GM12878 (cell line): ENCODE results near the gene PRSS1. TPM values are rescaled to one million over a fixed set of nuclear protein-coding genes. Genes with fewer than 3 reads are reported as not detected.
A peak's percentile ranks its signal among the peaks of the same experiment; 100 is the strongest.

ENCODE experiments used
- BRCA1 ChIP-seq: IDR thresholded peaks from 2 replicates; pipeline ENCODE4 v1.6.1; 2011; ENCODE audit warnings: low read depth, low read length, improper control_type of control experiment
- EED ChIP-seq: sonication (generic); IDR thresholded peaks from 2 replicates; pipeline ENCODE4 v1.6.1; 2016; ENCODE audit warnings: antibody characterized with exemption, low read depth
- EGR1 ChIP-seq, 2 experiments: IDR thresholded peaks; 1 replicate in 1 of 2; 2 replicates in 1 of 2; pipeline ENCODE4 v1.6.1; 2011 to 2012; ENCODE audit warnings: low read depth in 2 of 2, low read length in 2 of 2, borderline replicate concordance in 1 of 2, mild to moderate bottlenecking in 1 of 2, moderate library complexity in 1 of 2
- IRF4 ChIP-seq: IDR thresholded peaks from 2 replicates; pipeline ENCODE4 v1.6.1; 2011; ENCODE audit warnings: low read depth, low read length
- MEF2A ChIP-seq: IDR thresholded peaks from 2 replicates; pipeline ENCODE4 v1.6.1; 2011; ENCODE audit warnings: low read depth, mild to moderate bottlenecking, low read length, moderate library complexity; ENCODE audit not compliant: insufficient read depth
- MYB ChIP-seq: fragments of 150-350 bp; IDR thresholded peaks from 2 replicates; pipeline ENCODE4 v1.6.1; 2014; ENCODE audit warnings: mild to moderate bottlenecking, low read depth, low read length, borderline replicate concordance
- MYC ChIP-seq: IDR thresholded peaks from 2 replicates; pipeline ENCODE4 v1.6.1; 2011; ENCODE audit warnings: mild to moderate bottlenecking, low read length, moderate library complexity, inconsistent platforms; ENCODE audit not compliant: insufficient read depth, insufficient replicate concordance, insufficient read length, severe bottlenecking
- NR2C2 ChIP-seq: IDR thresholded peaks from 2 replicates; pipeline ENCODE4 v1.6.1; 2011; ENCODE audit warnings: borderline replicate concordance, low read depth; ENCODE audit not compliant: control insufficient read depth, insufficient read length
- NRF1 ChIP-seq: conservative IDR thresholded peaks from 2 replicates; pipeline ENCODE4 v1.6.1; 2011; ENCODE audit warnings: mild to moderate bottlenecking, low read depth, low read length, improper control_type of control experiment
- POU2F2 ChIP-seq: IDR thresholded peaks from 3 replicates; pipeline ENCODE4 v1.6.1; 2011; ENCODE audit warnings: low read depth, mild to moderate bottlenecking, low read length, borderline replicate concordance
- RAD51 ChIP-seq: fragments of 450-650 bp; IDR thresholded peaks from 2 replicates; pipeline ENCODE4 v1.6.1; 2016; ENCODE audit warnings: moderate library complexity, mild to moderate bottlenecking, inconsistent platforms
- RUNX3 ChIP-seq: IDR thresholded peaks from 2 replicates; pipeline ENCODE4 v1.6.1; 2012; ENCODE audit warnings: low read length, inconsistent platforms
- SIN3A ChIP-seq: IDR thresholded peaks from 2 replicates; pipeline ENCODE4 v1.6.1; 2012; ENCODE audit warnings: low read depth, low read length, improper control_type of control experiment
- SKIL ChIP-seq: fragments of 450-650 bp; IDR thresholded peaks from 2 replicates; pipeline ENCODE4 v1.6.1; 2017; ENCODE audit warnings: mild to moderate bottlenecking, low read depth, inconsistent platforms; ENCODE audit not compliant: poor library complexity, severe bottlenecking
- SRF ChIP-seq, 2 experiments: IDR thresholded peaks; 2 replicates each; pipeline ENCODE4 v1.6.1; 2011; ENCODE audit warnings: low read depth in 2 of 2, low read length in 2 of 2, mild to moderate bottlenecking in 1 of 2, moderate library complexity in 1 of 2
- YBX1 ChIP-seq: fragments of 450-650 bp; IDR thresholded peaks from 2 replicates; pipeline ENCODE4 v1.6.1; 2016; ENCODE audit warnings: antibody characterized with exemption
- ZNF207 ChIP-seq: fragments of 450-650 bp; IDR thresholded peaks from 2 replicates; pipeline ENCODE4 v1.6.1; 2014; ENCODE audit warnings: antibody characterized with exemption, mild to moderate bottlenecking, borderline replicate concordance
- ZNF274 ChIP-seq: IDR thresholded peaks from one replicate; pipeline ENCODE4 v1.8.0; 2011; ENCODE audit not compliant: insufficient read length, insufficient read depth
- ZNF622 ChIP-seq: fragments of 450-650 bp; IDR thresholded peaks from 2 replicates; pipeline ENCODE4 v1.6.1; 2017; ENCODE audit warnings: mild to moderate bottlenecking, inconsistent platforms
- ZZZ3 ChIP-seq: IDR thresholded peaks from 2 replicates; pipeline ENCODE4 v1.6.1; 2011; ENCODE audit warnings: low read depth; ENCODE audit not compliant: control insufficient read depth, insufficient read length
- polyA plus RNA-seq, 11 experiments: library from polyadenylated mRNA; depleted of rRNA in 4 of 11; unstranded in 6 of 11; stranded (reverse) in 5 of 11; fragments of >200 nt; fragmentation: Nextera tagmentation in 4 of 11; fragmentation: Illumina TruSeq in 1 of 11; extraction: Ambion mirVana in 4 of 11; extraction: Trizol in 1 of 11; gene quantifications; 1 replicate in 1 of 11; 2 replicates in 10 of 11; pipeline versions ENCODE4 v1.2.1 to v1.2.3, GENCODE V29; 2011 to 2016; ENCODE audit warnings: inconsistent platforms in 2 of 11, missing spikeins in 2 of 11, low read depth in 1 of 11
- total RNA-seq, 4 experiments: library from RNA; depleted of rRNA in 3 of 4; stranded (reverse); fragments of >200 nt in 3 of 4; fragmentation: Illumina TruSeq in 1 of 4; extraction: Trizol in 1 of 4; gene quantifications; 2 replicates each; pipeline versions ENCODE4 v1.2.1 to v1.2.3, GENCODE V29; 2013 to 2021
- TF ChIP-seq, protein P1 (sequence below): fragments of 450-650 bp; IDR thresholded peaks from 2 replicates; pipeline ENCODE4 v1.6.1; 2016; ENCODE audit warnings: mild to moderate bottlenecking
- TF ChIP-seq, protein P2 (sequence below): fragments of 450-650 bp; IDR thresholded peaks from 2 replicates; pipeline ENCODE4 v1.6.1; 2017; ENCODE audit warnings: mild to moderate bottlenecking, moderate library complexity
- TF ChIP-seq, protein P3 (sequence below): fragments of 450-650 bp; conservative IDR thresholded peaks from 2 replicates; pipeline ENCODE4 v1.6.1; 2017; ENCODE audit warnings: mild to moderate bottlenecking, moderate library complexity

Gene PRSS1
- total and polyA plus RNA-seq, 10 of the 15 experiments (the other 5 are each of a cell fraction or from before 2014, with no cell fraction given) = 11.9 TPM; not detected in 9

- no peak for TF ChIP-seq POU2F2
- TF ChIP-seq EED = no peak
- no peak for TF ChIP-seq YBX1
- TF ChIP-seq, protein P1, sequence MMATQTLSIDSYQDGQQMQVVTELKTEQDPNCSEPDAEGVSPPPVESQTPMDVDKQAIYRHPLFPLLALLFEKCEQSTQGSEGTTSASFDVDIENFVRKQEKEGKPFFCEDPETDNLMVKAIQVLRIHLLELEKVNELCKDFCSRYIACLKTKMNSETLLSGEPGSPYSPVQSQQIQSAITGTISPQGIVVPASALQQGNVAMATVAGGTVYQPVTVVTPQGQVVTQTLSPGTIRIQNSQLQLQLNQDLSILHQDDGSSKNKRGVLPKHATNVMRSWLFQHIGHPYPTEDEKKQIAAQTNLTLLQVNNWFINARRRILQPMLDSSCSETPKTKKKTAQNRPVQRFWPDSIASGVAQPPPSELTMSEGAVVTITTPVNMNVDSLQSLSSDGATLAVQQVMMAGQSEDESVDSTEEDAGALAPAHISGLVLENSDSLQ = no peak
- TF ChIP-seq, protein P2, sequence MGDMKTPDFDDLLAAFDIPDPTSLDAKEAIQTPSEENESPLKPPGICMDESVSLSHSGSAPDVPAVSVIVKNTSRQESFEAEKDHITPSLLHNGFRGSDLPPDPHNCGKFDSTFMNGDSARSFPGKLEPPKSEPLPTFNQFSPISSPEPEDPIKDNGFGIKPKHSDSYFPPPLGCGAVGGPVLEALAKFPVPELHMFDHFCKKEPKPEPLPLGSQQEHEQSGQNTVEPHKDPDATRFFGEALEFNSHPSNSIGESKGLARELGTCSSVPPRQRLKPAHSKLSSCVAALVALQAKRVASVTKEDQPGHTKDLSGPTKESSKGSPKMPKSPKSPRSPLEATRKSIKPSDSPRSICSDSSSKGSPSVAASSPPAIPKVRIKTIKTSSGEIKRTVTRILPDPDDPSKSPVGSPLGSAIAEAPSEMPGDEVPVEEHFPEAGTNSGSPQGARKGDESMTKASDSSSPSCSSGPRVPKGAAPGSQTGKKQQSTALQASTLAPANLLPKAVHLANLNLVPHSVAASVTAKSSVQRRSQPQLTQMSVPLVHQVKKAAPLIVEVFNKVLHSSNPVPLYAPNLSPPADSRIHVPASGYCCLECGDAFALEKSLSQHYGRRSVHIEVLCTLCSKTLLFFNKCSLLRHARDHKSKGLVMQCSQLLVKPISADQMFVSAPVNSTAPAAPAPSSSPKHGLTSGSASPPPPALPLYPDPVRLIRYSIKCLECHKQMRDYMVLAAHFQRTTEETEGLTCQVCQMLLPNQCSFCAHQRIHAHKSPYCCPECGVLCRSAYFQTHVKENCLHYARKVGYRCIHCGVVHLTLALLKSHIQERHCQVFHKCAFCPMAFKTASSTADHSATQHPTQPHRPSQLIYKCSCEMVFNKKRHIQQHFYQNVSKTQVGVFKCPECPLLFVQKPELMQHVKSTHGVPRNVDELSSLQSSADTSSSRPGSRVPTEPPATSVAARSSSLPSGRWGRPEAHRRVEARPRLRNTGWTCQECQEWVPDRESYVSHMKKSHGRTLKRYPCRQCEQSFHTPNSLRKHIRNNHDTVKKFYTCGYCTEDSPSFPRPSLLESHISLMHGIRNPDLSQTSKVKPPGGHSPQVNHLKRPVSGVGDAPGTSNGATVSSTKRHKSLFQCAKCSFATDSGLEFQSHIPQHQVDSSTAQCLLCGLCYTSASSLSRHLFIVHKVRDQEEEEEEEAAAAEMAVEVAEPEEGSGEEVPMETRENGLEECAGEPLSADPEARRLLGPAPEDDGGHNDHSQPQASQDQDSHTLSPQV = no peak
- TF ChIP-seq NR2C2 = no peak
- no peak for TF ChIP-seq EGR1 (IDR thresholded peaks at IDR 0.05; ENCODE audit: borderline replicate concordance in 1 of 2, low read depth in 2 of 2, low read length in 2 of 2)
- TF ChIP-seq NRF1 = no peak
- TF ChIP-seq IRF4 = no peak
- no peak for TF ChIP-seq SIN3A
- no peak for TF ChIP-seq MYB
- TF ChIP-seq ZNF274 = no peak
- TF ChIP-seq RAD51 = no peak
- peak; percentile 82 for TF ChIP-seq SKIL
- no peak for TF ChIP-seq MEF2A
- TF ChIP-seq MYC = no peak
- TF ChIP-seq, protein P3, sequence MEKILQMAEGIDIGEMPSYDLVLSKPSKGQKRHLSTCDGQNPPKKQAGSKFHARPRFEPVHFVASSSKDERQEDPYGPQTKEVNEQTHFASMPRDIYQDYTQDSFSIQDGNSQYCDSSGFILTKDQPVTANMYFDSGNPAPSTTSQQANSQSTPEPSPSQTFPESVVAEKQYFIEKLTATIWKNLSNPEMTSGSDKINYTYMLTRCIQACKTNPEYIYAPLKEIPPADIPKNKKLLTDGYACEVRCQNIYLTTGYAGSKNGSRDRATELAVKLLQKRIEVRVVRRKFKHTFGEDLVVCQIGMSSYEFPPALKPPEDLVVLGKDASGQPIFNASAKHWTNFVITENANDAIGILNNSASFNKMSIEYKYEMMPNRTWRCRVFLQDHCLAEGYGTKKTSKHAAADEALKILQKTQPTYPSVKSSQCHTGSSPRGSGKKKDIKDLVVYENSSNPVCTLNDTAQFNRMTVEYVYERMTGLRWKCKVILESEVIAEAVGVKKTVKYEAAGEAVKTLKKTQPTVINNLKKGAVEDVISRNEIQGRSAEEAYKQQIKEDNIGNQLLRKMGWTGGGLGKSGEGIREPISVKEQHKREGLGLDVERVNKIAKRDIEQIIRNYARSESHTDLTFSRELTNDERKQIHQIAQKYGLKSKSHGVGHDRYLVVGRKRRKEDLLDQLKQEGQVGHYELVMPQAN = no peak
- no peak for TF ChIP-seq ZZZ3
- no peak for TF ChIP-seq BRCA1
- peak; percentile 46; the same call in 1 of the 2 replicates for TF ChIP-seq RUNX3
- TF ChIP-seq ZNF207 = no peak
- TF ChIP-seq ZNF622 = no peak
- no peak for TF ChIP-seq SRF (IDR thresholded peaks at IDR 0.05; ENCODE audit: low read depth in 2 of 2, low read length in 2 of 2)
Measured at GRCh38 chr7:142771353-142771723, 22.1 kb downstream of the PRSS1 start (continued).
